OCI-LY7 (cell line): Measurements from ENCODE around the gene TMEM94.

Experiments
- EZH2phosphoT487 ChIP-seq: fragments of 200-600 bp; sonication (generic); IDR thresholded peaks from 2 replicates; pipeline ENCODE4 v1.6.1; 2018; ENCODE audit warnings: low read depth, borderline replicate concordance, mild to moderate bottlenecking, mixed run types, antibody characterized with exemption, low read length, moderate library complexity, mixed read lengths
- TF ChIP-seq, protein P1 (sequence below): fragments of 200-600 bp; sonication (generic); conservative IDR thresholded peaks from 2 replicates; pipeline ENCODE4 v1.5.1; 2014; ENCODE audit warnings: mild to moderate bottlenecking, antibody characterized with exemption, low read length, moderate library complexity, mixed read lengths

DNA sequence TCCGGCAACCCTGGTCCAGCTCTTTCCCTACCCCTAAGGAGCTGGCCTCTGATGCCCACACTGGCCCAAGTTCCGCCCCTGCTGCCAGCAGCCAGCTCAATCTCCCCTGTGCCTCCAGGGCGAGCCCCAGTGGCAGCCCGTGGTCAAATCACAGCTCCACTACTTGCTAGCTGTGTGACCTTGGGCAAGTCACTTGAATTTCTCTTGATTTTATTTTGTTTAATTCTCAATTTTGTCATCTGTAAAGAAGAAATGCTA lies 48.6 kb downstream of the TMEM94 start:
- TF ChIP-seq, protein P1, sequence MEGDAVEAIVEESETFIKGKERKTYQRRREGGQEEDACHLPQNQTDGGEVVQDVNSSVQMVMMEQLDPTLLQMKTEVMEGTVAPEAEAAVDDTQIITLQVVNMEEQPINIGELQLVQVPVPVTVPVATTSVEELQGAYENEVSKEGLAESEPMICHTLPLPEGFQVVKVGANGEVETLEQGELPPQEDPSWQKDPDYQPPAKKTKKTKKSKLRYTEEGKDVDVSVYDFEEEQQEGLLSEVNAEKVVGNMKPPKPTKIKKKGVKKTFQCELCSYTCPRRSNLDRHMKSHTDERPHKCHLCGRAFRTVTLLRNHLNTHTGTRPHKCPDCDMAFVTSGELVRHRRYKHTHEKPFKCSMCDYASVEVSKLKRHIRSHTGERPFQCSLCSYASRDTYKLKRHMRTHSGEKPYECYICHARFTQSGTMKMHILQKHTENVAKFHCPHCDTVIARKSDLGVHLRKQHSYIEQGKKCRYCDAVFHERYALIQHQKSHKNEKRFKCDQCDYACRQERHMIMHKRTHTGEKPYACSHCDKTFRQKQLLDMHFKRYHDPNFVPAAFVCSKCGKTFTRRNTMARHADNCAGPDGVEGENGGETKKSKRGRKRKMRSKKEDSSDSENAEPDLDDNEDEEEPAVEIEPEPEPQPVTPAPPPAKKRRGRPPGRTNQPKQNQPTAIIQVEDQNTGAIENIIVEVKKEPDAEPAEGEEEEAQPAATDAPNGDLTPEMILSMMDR: 0 out of 2 replicates have a peak, but pooled peaks have one; percentile 25
- no peak for TF ChIP-seq EZH2phosphoT487
